Glutamatergic neuron (in vitro differentiated cells): ENCODE measurements around the gene ST3GAL4. TPM values are rescaled to one million over a fixed set of nuclear protein-coding genes. Genes with fewer than 3 reads are reported as not detected.

Source experiments
- DNase-seq: peaks from one replicate; pipeline ENCODE4 v3.0.0; 2022
- H3K27ac Mint-ChIP-seq: one replicate; pipeline ENCODE4 v1.8.0; 2020; ENCODE audit warnings: mild to moderate bottlenecking, mixed read lengths, inconsistent platforms; ENCODE audit not compliant: unreplicated experiment
- H3K27me3 Mint-ChIP-seq: one replicate; pipeline ENCODE4 v1.8.0; 2020; ENCODE audit warnings: mild to moderate bottlenecking, moderate library complexity, mixed read lengths, inconsistent platforms; ENCODE audit not compliant: unreplicated experiment
- H3K36me3 Mint-ChIP-seq: one replicate; pipeline ENCODE4 v1.8.0; 2020; ENCODE audit warnings: mild to moderate bottlenecking, mixed read lengths, inconsistent platforms; ENCODE audit not compliant: unreplicated experiment
- H3K4me1 Mint-ChIP-seq: one replicate; pipeline ENCODE4 v1.8.0; 2020; ENCODE audit warnings: mild to moderate bottlenecking, low read depth, mixed read lengths, inconsistent platforms; ENCODE audit not compliant: unreplicated experiment
- H3K4me3 Mint-ChIP-seq: one replicate; pipeline ENCODE4 v1.8.0; 2020; ENCODE audit warnings: mild to moderate bottlenecking, mixed read lengths, inconsistent platforms; ENCODE audit not compliant: unreplicated experiment
- H3K9me3 Mint-ChIP-seq: one replicate; pipeline ENCODE4 v1.8.0; 2020; ENCODE audit warnings: mild to moderate bottlenecking, moderate library complexity, mixed read lengths, inconsistent platforms; ENCODE audit not compliant: unreplicated experiment
- CTCF ChIP-seq: fragments of 200-600 bp; sonication (generic); IDR thresholded peaks from one replicate; pipeline ENCODE4 v1.5.0; 2021; ENCODE audit not compliant: partially characterized antibody, unreplicated experiment
- total RNA-seq: library from RNA; stranded (reverse); fragmentation: NEBNext Ultra II Directional; extraction: Animal tissue kit (Norgen Biotek cat#: 25700); gene quantifications from one replicate; pipeline ENCODE4 v1.2.1, GENCODE V29; 2021; ENCODE audit not compliant: unreplicated experiment

The ST3GAL4 gene
- total RNA-seq, 1 donor from 2014 or later = 10.4 TPM

- H3K4me1 Mint-ChIP-seq = peaks cover 26% of the 10 kb centered on the region
- H3K36me3 Mint-ChIP-seq = no peaks in the 10 kb centered on the region
- peak; percentile 31 for DNase-seq
- H3K27ac Mint-ChIP-seq = no peak overlapping the region
- peaks cover 10% of the 10 kb centered on the region for H3K27me3 Mint-ChIP-seq
- H3K9me3 Mint-ChIP-seq = peaks cover 5% of the 10 kb centered on the region
- no peak overlapping the region for H3K4me3 Mint-ChIP-seq
- TF ChIP-seq CTCF = no peak
These were observed 87.6 kb downstream of the ST3GAL4 start for GRCh38 chr11:126443120-126443519.

GRCh38 chr11:126444072-126444471 lies 88.6 kb downstream of the ST3GAL4 start:
- no peak for DNase-seq
- no peak overlapping the region for H3K4me3 Mint-ChIP-seq
- peaks cover 26% of the 10 kb centered on the region for H3K4me1 Mint-ChIP-seq
- H3K27ac Mint-ChIP-seq = no peak overlapping the region
- no peaks in the 10 kb centered on the region for H3K36me3 Mint-ChIP-seq
- H3K27me3 Mint-ChIP-seq = peaks cover 10% of the 10 kb centered on the region
- H3K9me3 Mint-ChIP-seq = peaks cover 5% of the 10 kb centered on the region
- TF ChIP-seq CTCF = no peak

GRCh38 chr11:126446581-126446980 lies 91.1 kb downstream of the ST3GAL4 start:
- Mint-ChIP-seq H3K9me3 (peaks cover 13% of the 10 kb centered on the region), H3K4me3 (no peak overlapping the region), H3K36me3 (peaks cover 13% of the 10 kb centered on the region), H3K27me3 (peaks cover 16% of the 10 kb centered on the region), H3K27ac (no peak overlapping the region), H3K4me1 (peaks cover 20% of the 10 kb centered on the region)
- TF ChIP-seq CTCF = no peak
- DNase-seq = no peak

- Mint-ChIP-seq H3K27ac (peak overlapping the region; percentile 52), H3K9me3 (peaks cover 17% of the 10 kb centered on the region), H3K4me1 (peaks cover 12% of the 10 kb centered on the region), H3K36me3 (peaks cover 13% of the 10 kb centered on the region), H3K27me3 (peaks cover 18% of the 10 kb centered on the region), H3K4me3 (peak overlapping the region; percentile 23)
- no peak for DNase-seq
- TF ChIP-seq CTCF = no peak
These were observed 94.7 kb downstream of the ST3GAL4 start for GRCh38 chr11:126450198-126450597.

- peaks cover 12% of the 10 kb centered on the region for H3K4me1 Mint-ChIP-seq
- H3K27me3 Mint-ChIP-seq = peaks cover 16% of the 10 kb centered on the region
- peaks cover 13% of the 10 kb centered on the region for H3K36me3 Mint-ChIP-seq
- peaks cover 18% of the 10 kb centered on the region for H3K9me3 Mint-ChIP-seq
- no peak for TF ChIP-seq CTCF
- no peak overlapping the region for H3K4me3 Mint-ChIP-seq
- no peak for DNase-seq
- no peak overlapping the region for H3K27ac Mint-ChIP-seq
These were observed 95.3 kb downstream of the ST3GAL4 start for GRCh38 chr11:126450806-126451205.
